ENCODE data around the gene LEO1.

DNA sequence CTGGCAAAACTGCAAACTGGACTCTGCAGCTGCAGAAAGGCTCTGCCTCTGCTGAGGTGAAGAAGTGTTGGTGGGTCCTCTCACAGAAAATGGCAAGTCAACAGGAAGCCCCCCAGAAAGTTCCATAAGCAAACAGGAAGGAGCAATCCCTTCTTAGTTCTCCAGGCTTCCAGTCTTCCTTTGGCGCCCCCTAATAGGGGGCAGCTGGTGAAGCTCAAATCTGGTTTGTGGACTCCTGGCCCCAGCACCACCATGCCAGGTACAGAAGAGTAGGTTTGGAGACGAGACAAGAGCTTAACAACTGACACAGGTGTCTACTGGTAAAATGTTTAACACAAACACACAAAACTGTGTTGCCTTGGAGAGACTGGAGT lies 35.5 kb downstream of the LEO1 start:
- no peak for TF ChIP-seq POLR2AphosphoS5 (IDR thresholded peaks at IDR 0.05; ENCODE audit: low read depth, low read length)
- no peak for TF ChIP-seq POLR2A (IDR thresholded peaks at IDR 0.05; ENCODE audit: low read depth, low read length)

All from GM12892 (cell line).